HG03378 (cell line): Measurements from ENCODE around the gene GDPGP1.

Experiments used
- ATAC-seq: cut with Tn5 transposase; IDR thresholded peaks from one replicate; pipeline ENCODE4 v1.9.1; 2021; ENCODE audit warnings: mild to moderate bottlenecking, moderate library complexity; ENCODE audit not compliant: unreplicated experiment

Gene GDPGP1

GRCh38 chr15:90294601-90295269 is 60.7 kb downstream of the GDPGP1 start:
- no peak for ATAC-seq

GRCh38 chr15:90295270-90295648 is 61.2 kb downstream of the GDPGP1 start:
- no peak for ATAC-seq
